A673 (cell line): ENCODE results near the gene ADAMTS12. TPM values are rescaled to one million over a fixed set of nuclear protein-coding genes. Genes with fewer than 3 reads are reported as not detected.

Experiments
- BruUV-seq: library from RNA; stranded (reverse); fragments of 400-500 nt; replicated peaks from 2 replicates; lab custom pipeline; 2021; lab: Mats Ljungman, UMichigan
- CTCF ChIA-PET: fragments of 300-600 bp; sonication (Branson Sonifier 250); formaldehyde crosslinking; loops from one replicate; lab custom pipeline; 2022; ENCODE audit warnings: antibody characterized with exemption; lab: Charles Lee
- POLR2A ChIA-PET: fragments of 300-600 bp; sonication (Branson Sonifier 250); formaldehyde crosslinking; loops from one replicate; lab custom pipeline; 2022; ENCODE audit warnings: antibody characterized with exemption; ENCODE audit not compliant: low non-redundant PET; lab: Charles Lee
- DNase-seq: peaks from one replicate; pipeline ENCODE4 v3.0.0-alpha.2; 2015; ENCODE audit warnings: low spot score
- H3K27ac ChIP-seq: fragments of 200-600 bp; sonication (generic); 2 replicates; pipeline ENCODE4 v1.5.1; 2016; ENCODE audit warnings: mixed run types, low read depth, mild to moderate bottlenecking, mixed read lengths, antibody characterized with exemption, low read length; ENCODE audit not compliant: poor library complexity, severe bottlenecking
- H3K27me3 ChIP-seq: fragments of 200-600 bp; sonication (generic); replicated peaks from 2 replicates; pipeline ENCODE4 v1.6.1; 2017; ENCODE audit warnings: mixed run types, low read depth, mild to moderate bottlenecking, mixed read lengths, antibody characterized with exemption, low read length; ENCODE audit not compliant: insufficient read depth, poor library complexity
- H3K36me3 ChIP-seq: fragments of 200-600 bp; sonication (generic); 2 replicates; pipeline ENCODE4 v1.6.1; 2016; ENCODE audit warnings: mixed run types, mild to moderate bottlenecking, mixed read lengths, antibody characterized with exemption, low read length; ENCODE audit not compliant: insufficient read depth, poor library complexity, severe bottlenecking
- H3K4me1 ChIP-seq: fragments of 200-600 bp; sonication (generic); 2 replicates; pipeline ENCODE4 v1.6.1; 2017; ENCODE audit warnings: mixed run types, mild to moderate bottlenecking, mixed read lengths, antibody characterized with exemption, low read length; ENCODE audit not compliant: insufficient read depth, poor library complexity, severe bottlenecking
- H3K4me3 ChIP-seq: fragments of 200-600 bp; sonication (generic); 2 replicates; pipeline ENCODE4 v1.5.1; 2016; ENCODE audit warnings: low read depth, mixed run types, mild to moderate bottlenecking, mixed read lengths, low read length; ENCODE audit not compliant: poor library complexity, severe bottlenecking
- H3K9me3 ChIP-seq: fragments of 200-600 bp; sonication (generic); 2 replicates; pipeline ENCODE4 v1.6.1; 2016; ENCODE audit warnings: mixed run types, low read depth, mild to moderate bottlenecking, mixed read lengths, antibody characterized with exemption, low read length; ENCODE audit not compliant: poor library complexity, severe bottlenecking
- EZH2 ChIP-seq: fragments of 200-600 bp; sonication (generic); IDR thresholded peaks from 2 replicates; pipeline ENCODE4 v1.6.1; 2017; ENCODE audit warnings: borderline replicate concordance, low read depth, mild to moderate bottlenecking, mixed read lengths, antibody characterized with exemption, low read length; ENCODE audit not compliant: poor library complexity, severe bottlenecking
- intact Hi-C: fragments of 100-400 bp; cut with micrococcal nuclease; formaldehyde crosslinking; loops from one replicate; pipeline ENCODE4 v1.10.0; 2022; ENCODE audit not compliant: unreplicated experiment
- total RNA-seq: library from RNA; stranded (reverse); gene quantifications from 2 replicates; pipeline ENCODE4 v1.2.3, GENCODE V29; 2021
- TF ChIP-seq, protein P1 (sequence below): fragments of 300-800, 200-600 bp; sonication (generic); conservative IDR thresholded peaks from 2 replicates; pipeline ENCODE4 v1.5.1; 2017; ENCODE audit warnings: low read depth, mild to moderate bottlenecking, antibody characterized with exemption, low read length, moderate library complexity, mixed read lengths

The ADAMTS12 gene
- total RNA-seq, 1 experiment from 2014 or later = 0.84 TPM

DNA sequence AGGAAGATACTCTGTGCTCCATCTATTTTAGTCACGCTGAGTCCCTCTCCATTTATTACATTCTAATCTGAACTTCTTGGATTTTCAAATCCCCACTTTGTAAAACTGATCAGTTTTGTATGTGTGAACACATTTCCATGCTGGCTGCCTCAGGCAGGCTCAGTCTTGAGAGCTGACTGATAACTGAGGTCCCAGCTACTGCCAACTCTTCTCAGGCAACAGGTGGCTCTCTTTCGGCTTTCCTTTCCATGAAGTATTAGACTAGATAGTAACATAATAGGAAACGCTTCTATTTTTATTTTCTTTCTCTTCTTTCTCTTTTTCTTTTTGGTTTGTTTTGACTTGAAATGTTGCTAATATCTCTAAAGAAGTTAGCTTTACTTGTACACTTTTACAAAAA is 312.6 kb downstream of the ADAMTS12 start:
- intact Hi-C loops = no loop called here
- Histone ChIP-seq H3K36me3 (no peaks in the 10 kb centered on the region), H3K4me3 (no peak overlapping the region), H3K4me1 (no peaks in the 10 kb centered on the region), H3K27ac (no peak overlapping the region), H3K9me3 (no peaks in the 10 kb centered on the region), H3K27me3 (peaks cover 3% of the 10 kb centered on the region)
- DNase-seq = no peak
- TF ChIP-seq, protein P1, sequence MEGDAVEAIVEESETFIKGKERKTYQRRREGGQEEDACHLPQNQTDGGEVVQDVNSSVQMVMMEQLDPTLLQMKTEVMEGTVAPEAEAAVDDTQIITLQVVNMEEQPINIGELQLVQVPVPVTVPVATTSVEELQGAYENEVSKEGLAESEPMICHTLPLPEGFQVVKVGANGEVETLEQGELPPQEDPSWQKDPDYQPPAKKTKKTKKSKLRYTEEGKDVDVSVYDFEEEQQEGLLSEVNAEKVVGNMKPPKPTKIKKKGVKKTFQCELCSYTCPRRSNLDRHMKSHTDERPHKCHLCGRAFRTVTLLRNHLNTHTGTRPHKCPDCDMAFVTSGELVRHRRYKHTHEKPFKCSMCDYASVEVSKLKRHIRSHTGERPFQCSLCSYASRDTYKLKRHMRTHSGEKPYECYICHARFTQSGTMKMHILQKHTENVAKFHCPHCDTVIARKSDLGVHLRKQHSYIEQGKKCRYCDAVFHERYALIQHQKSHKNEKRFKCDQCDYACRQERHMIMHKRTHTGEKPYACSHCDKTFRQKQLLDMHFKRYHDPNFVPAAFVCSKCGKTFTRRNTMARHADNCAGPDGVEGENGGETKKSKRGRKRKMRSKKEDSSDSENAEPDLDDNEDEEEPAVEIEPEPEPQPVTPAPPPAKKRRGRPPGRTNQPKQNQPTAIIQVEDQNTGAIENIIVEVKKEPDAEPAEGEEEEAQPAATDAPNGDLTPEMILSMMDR = no peak
- no peak for TF ChIP-seq EZH2
- ChIA-PET POLR2A (no interaction called here), CTCF (no interaction called here)
- BruUV-seq = no TSS peak

DNA sequence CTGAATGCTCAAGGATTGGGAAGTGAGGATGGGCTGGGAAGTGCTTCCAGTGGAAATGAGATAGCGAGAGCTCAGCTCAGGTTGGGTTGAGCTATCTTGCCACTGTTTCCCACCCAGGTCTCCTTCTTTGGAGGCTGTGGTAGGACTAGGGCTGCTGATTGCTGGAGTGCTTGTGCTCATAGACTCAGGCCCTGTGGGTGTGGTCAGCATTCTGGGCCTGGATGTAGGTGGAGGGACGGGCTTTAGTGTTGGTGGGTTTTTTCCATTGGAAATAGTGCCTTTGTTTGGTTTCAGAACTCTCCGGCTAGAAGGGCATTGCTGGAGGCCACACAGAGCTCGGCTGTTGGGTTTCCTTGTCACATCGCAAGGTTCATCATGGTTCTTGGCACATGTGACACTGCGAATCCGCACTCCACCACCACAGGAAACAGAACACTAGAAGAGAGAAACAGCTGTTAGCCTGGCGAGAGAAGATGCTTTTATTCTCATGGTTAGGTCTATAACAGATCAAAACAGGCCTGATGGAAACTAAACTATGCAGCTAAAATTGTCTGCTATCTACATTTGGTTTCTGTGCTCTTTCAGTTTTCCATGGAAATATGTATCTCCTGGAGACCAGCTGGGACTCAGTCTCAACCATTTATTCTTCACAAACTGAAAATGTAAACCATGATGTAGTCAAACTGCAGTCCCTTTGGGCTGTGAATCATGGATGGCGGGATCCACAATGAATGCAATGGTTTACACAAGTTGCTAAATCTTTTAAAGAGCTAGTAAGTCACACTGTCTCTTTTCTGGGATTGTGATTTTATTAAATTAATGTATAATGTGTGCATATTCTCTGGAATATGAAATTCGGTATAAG is 314.8 kb downstream of the ADAMTS12 start:
- no peak for TF ChIP-seq EZH2
- TF ChIP-seq, protein P1 = no peak
- Histone ChIP-seq H3K27ac (no peak overlapping the region), H3K4me1 (no peaks in the 10 kb centered on the region), H3K27me3 (peaks cover 3% of the 10 kb centered on the region), H3K36me3 (no peaks in the 10 kb centered on the region), H3K9me3 (no peaks in the 10 kb centered on the region), H3K4me3 (no peak overlapping the region)
- ChIA-PET POLR2A (no interaction called here), CTCF (no interaction called here)
- BruUV-seq = no TSS peak
- no peak for DNase-seq
- intact Hi-C loops = no loop called here

DNA sequence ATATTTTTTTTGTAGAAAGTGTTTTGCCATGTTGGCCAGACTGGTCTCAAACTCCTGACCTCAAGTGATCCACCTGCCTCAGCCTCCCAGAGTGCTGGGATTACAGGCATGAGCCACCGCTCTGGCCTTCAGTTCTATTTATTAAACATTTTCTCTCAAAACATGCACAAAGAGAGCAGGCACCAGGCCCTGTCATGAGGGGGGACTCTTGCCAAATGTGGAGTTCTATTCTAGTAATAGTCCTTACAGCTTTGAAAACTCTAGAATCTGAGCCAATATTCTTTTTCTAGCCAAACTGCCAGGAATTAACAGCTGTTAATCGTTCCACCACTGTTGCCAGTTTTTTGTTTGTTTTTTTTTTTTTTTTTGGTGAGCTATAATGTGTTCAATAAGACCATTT is 326.5 kb downstream of the ADAMTS12 start:
- ChIA-PET POLR2A (no interaction called here), CTCF (no interaction called here)
- no peaks in the 10 kb centered on the region for H3K9me3 ChIP-seq
- no TSS peak for BruUV-seq
- no peaks in the 10 kb centered on the region for H3K27me3 ChIP-seq
- no peaks in the 10 kb centered on the region for H3K36me3 ChIP-seq
- no peaks in the 10 kb centered on the region for H3K4me1 ChIP-seq
- no peak overlapping the region for H3K27ac ChIP-seq
- intact Hi-C loops = no loop called here
- no peak overlapping the region for H3K4me3 ChIP-seq
- no peak for DNase-seq
- TF ChIP-seq, protein P1 = no peak
- TF ChIP-seq EZH2 = no peak
